ENCODE data around the gene ODC1.

ODC1 gene

GRCh38 chr2:10441948-10442347, 6.2 kb downstream of the ODC1 start:
- POLR2A ChIA-PET (ENCODE audit: low non-redundant PET) = no interaction called here
- no peak overlapping the region for H3K27ac ChIP-seq
- DNase-seq (ENCODE audit: low spot score) = no peak
- CTCF ChIA-PET = no interaction called here
- no peak for TF ChIP-seq CTCF (conservative IDR thresholded peaks at IDR 0.05; ENCODE audit: low read depth)

- DNase-seq (ENCODE audit: low spot score) = no peak
- POLR2A ChIA-PET (ENCODE audit: low non-redundant PET) = no interaction called here
- no peak overlapping the region for H3K27ac ChIP-seq
- TF ChIP-seq CTCF (conservative IDR thresholded peaks at IDR 0.05; ENCODE audit: low read depth) = no peak
- CTCF ChIA-PET = no interaction called here
Observed at GRCh38 chr2:10440736-10441135, 7.4 kb downstream of the ODC1 start.

- H3K27ac ChIP-seq = peak overlapping the region; percentile 45
- DNase-seq (ENCODE audit: low spot score) = no peak
- ChIA-PET CTCF (no interaction called here), POLR2A (ENCODE audit: low non-redundant PET) (no interaction called here)
- TF ChIP-seq CTCF (conservative IDR thresholded peaks at IDR 0.05; ENCODE audit: low read depth) = no peak
Observed at GRCh38 chr2:10439971-10440370, 8.2 kb downstream of the ODC1 start.

GRCh38 chr2:10439185-10439879, 8.8 kb downstream of the ODC1 start:
- ChIA-PET POLR2A (ENCODE audit: low non-redundant PET) (no interaction called here), CTCF (interaction anchor here (0.6 to 1.3 kb wide), 4 partner anchors 15 to 367 kb away, joined by 3 to 5 read pairs (median 4); no protein-coding TSS in a partner anchor)
- no peak for TF ChIP-seq CTCF (conservative IDR thresholded peaks at IDR 0.05; ENCODE audit: low read depth)
- peak overlapping the region; percentile 45 for H3K27ac ChIP-seq
- no peak for DNase-seq (ENCODE audit: low spot score)

- CTCF ChIA-PET = interaction anchor here (0.6 to 1.3 kb wide), 5 partner anchors 14 to 606 kb away, joined by 3 to 6 read pairs (median 5); no protein-coding TSS in a partner anchor
- no peak for DNase-seq (ENCODE audit: low spot score)
- no peak for TF ChIP-seq CTCF (conservative IDR thresholded peaks at IDR 0.05; ENCODE audit: low read depth)
- peak overlapping the region; percentile 45 for H3K27ac ChIP-seq
- POLR2A ChIA-PET (ENCODE audit: low non-redundant PET) = no interaction called here
Observed at GRCh38 chr2:10438688-10439087, 9.4 kb downstream of the ODC1 start.

- TF ChIP-seq CTCF (conservative IDR thresholded peaks at IDR 0.05; ENCODE audit: low read depth) = no peak
- ChIA-PET CTCF (interaction anchor here (0.6 to 1.1 kb wide), 2 partner anchors 453 to 605 kb away, joined by 3 to 6 read pairs; no protein-coding TSS in a partner anchor), POLR2A (ENCODE audit: low non-redundant PET) (no interaction called here)
- no peak for DNase-seq (ENCODE audit: low spot score)
- H3K27ac ChIP-seq = no peak overlapping the region
Observed at GRCh38 chr2:10437806-10438205, 10.3 kb downstream of the ODC1 start.
